GM21737 (cell line): ENCODE results near the gene HMG20B.
"Not testable (repeated sequence)": the region's sequence is repeated elsewhere in the genome, so short reads cannot be mapped to it uniquely, and the experiment has no call there.

Experiments
- ATAC-seq: cut with Tn5 transposase; IDR thresholded peaks from one replicate; pipeline ENCODE4 v1.9.1; 2021; ENCODE audit warnings: mild to moderate bottlenecking, moderate library complexity; ENCODE audit not compliant: unreplicated experiment

The HMG20B gene

DNA sequence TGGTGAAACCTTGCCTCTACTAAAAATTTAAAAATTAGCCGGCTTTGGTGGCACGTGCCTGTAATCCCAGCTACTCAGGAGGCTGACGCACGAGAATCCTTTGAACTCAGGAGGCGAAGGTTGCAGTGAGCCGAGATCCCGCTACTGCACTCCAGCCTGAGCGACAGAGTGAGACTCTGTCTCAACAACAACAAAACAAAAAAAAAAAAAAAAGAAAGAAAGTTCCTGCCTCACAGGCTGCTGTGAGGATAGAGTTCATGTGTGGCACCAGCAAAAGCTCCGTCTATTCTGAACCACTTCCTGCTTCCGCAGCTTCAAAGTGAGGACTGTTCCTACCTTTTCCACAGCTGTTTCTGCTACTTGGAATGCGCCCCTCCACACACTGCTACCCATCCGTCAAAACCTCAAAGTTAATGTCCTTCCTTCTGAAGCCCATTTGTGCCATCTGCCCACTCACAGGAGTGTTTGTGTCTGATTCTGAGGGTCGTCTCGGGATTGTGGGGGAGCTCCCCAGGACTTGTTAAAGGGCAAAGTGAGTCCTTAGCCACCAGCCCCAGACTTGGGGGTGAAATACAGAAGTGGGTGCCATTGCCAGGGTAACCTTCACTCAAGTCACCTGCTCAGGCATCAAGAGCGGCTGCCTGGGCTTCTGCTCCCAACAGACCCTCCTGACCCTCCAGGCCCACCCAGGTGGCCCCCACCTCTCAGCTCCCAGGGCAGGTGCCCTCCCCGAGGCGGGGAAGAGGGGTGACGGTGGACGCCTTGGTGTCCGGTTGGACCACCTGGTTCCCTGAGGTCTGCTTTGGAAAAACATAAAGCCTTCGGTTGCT, 18.3 kb upstream of the HMG20B start:
- no peak for ATAC-seq

DNA sequence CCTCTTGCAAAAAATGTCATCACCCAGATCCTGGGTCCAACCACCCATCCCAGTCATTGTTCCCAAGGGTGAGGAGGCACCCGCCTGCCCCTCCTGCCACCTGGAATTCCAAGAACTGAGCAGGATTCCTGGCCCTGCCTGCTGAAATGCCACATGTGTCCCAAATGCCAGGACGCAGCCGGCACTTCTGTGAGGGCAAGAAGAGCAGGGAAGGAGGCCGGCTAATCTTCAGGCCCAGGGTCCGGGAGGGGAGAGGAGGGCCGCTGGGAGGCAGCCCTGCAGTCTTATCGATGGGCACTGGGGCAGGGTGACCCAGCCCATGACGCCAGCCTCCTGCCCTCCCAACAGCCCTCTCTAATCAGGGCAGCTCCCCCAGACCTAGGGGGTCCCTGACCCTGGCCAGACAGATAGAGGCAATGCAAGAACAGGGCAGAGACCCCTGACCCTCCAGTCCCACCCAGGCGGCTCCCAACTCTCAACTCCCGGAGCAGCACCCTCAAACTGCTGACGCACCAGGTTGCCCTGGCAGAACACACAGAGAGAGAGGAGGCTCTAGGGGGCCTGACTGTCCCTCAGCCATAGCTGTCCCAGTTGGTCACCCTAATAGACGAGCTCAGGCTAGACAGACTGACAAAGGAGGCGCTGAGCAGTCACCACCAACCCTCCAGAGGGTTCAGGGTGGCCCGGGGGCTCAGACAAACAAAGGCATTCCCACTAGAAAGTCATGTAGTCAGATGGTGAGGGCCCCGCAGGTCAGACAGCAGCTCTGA, 16.9 kb upstream of the HMG20B start:
- no peak for ATAC-seq

DNA sequence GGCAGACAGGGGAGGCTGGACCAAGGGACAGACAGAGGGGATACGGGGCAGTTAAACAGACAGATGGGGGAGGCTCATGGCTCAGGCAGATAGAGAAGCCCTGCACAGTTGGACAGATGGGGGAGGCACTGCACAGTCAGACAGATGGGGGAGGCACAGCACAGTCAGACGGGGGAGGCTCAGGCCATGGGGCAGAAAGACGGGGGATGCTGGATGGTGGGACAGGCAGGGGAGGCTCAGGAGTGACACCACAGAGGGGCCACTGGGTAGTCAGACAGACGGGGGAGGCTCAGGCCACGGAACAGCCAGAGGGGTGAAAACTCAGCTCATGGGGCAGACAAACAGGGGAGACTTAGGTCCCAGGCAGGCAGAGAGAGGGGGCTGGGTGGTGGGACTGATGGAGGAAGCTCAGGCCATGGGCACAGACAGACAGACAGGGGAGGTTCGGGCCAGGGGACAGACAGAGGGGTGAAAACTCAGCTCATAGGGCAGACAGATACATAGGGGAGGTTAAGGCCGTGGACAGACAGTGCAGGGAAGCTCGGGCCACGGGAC, 16.2 kb upstream of the HMG20B start:
- no peak for ATAC-seq

DNA sequence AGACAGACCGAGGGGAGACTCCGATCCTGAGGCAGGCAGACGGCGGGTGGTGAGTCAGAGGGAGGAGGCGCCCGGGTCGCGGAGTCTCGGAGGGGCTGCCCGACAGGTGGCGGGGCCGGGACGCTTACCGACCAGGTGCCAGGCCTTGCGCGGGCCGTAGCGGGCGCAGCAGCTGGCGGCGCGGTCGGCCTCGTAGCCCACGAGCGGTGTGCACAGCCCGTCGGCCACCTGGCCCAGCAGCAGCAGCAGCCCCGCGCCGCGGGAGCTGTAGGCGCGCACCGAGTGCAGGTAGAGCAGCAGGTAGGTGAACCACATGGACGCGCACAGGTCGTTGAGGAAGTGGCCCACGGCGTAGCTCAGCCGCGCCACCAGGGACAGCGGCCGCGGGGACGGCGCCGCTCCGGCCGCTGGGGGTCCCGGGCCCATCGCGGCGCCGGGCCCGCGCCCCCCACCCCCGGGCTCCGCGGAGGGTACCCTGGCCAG, 15.7 kb upstream of the HMG20B start:
- ATAC-seq = peak; percentile 21

DNA sequence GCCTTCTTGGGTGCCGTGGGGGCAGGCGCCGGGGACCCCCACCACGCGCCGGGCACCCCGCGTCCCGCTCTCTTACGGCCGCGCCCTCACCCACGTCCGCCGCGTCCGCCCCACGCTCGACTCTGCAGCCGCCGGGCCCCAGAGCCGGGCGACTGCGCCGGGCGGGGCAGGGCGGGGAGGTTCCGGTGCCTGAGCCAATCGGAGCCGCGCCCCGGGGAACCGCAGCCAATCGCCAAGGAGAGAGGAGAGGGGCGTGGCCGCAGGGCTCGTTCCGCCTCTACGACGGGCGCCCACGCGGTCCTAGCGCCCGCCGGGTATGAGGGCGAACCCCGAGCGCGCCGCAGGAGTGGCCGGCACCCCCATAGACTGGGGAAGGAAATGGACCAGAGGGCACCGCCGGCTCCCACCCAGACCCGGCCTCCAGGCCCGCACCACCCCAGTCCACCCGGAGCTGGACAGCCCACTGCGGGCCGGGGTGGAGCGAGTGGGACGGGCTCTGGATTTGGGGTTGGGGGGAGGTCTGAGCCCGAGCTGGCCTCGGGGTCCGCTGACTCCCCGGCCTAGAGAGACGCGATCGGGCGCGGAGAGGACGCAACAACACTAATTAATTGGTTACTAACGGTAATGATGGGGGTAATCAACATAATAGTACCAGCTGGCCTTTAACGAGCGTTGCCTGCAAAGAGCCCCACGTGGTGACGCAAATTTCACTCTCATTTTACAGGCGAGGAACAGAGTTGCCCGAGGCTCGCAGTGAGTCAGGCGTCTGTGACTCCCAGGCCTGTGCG, 15.1 kb upstream of the HMG20B start, which contains the start of gene MFSD12:
Gene MFSD12 (minus strand): TSS at position 126 of the 788 bp plus-strand sequence. CDS start 183 bp downstream, outside the sequence.
- peak; percentile 71 for ATAC-seq

DNA sequence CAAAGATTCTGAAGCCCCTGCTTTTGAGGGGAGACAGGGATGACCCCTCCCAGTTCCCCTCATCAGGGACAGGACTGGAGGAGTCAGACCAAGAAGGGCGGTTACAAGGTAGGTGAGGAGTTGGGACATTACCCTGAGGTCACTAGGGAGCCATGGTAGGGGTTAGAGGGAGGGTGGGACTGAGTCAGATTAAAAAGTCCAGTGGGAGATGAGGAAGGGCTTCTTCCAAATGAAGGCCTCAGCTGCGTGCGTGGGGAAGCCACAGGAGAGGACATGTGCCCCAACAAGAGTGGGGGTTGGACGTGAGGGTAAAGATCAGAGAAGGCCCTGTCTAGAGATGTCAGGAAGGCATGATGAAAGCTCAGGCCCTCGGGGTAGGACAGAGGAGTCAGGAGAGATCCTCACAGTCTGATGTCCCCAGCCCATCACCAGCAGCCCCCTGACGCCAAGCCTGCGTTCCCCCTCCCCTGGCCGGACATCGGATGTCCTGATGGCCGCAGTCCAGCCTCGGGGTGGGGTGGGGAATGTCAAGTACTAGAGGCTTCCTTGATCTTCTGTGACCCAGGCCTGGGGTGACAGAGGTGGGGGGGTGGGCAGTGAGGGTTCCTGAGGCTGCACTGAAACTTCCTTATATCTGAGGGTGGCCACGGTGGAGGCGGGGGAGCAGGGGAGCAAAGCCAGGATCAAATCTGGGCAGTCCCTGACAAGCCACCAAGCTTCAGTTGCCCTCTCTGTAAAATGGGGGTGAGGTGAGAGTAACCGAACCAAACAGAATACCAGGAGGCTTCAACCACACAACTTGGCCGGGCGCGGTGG, 8.8 kb upstream of the HMG20B start:
- ATAC-seq = no peak

DNA sequence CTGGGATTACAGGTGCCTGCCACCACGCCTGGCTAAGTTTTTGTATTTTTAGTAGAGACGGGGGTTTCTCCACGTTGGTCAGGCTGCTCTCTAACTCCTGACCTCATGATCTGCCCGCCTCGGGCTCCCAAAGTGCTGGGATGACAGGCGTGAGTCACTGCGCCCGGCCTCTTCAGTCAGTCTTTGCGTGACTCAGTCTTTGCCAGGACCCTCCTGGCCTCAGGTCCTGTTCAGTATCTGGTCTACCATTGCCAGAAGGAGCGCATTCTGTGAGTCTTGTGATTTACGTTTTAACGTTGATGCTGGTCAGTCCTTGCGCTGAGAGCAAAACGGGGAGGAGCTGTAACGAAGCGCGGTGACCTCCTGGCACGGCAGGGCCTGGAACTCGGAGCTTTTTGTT, 7.6 kb upstream of the HMG20B start:
- no peak for ATAC-seq

DNA sequence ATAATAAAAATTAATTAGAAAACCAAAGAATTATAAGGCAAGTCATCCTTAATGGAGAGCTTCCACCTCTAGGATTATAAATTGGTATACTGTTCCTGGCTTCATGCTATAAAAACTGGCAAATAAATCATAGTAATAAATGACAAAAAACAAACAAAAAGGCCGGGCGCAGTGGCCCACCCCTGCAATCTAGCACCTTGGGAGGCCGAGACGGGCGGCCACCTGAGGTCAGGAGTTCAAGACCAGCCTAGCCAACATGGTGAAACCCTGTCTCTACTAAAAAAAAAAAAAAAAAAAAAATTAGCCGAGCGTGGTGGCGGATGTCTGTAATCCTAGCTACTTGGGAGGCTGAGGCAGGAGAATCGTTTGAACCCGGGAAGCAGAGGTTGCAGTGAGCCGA, 2.7 kb upstream of the HMG20B start:
- ATAC-seq = not testable (repeated sequence)

DNA sequence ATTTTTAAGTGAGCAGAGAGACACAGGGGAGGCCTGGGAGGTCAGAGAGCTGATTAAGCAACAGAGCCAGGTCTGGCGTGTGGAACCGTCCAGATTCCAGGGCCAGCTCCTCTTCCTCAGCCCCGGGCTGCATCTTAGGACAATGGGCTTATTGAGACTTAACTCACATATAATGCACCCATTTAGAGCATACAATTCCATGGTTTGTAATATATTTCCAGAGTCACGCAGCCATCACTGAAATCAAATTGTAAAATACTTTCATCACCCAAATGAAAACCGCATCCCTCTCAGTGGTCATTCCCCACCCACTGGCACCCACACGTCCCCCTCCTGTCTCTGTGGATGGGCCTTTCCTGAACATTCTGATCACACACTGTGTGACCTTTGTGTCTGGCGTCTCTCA, 2.1 kb upstream of the HMG20B start:
- ATAC-seq = no peak

DNA sequence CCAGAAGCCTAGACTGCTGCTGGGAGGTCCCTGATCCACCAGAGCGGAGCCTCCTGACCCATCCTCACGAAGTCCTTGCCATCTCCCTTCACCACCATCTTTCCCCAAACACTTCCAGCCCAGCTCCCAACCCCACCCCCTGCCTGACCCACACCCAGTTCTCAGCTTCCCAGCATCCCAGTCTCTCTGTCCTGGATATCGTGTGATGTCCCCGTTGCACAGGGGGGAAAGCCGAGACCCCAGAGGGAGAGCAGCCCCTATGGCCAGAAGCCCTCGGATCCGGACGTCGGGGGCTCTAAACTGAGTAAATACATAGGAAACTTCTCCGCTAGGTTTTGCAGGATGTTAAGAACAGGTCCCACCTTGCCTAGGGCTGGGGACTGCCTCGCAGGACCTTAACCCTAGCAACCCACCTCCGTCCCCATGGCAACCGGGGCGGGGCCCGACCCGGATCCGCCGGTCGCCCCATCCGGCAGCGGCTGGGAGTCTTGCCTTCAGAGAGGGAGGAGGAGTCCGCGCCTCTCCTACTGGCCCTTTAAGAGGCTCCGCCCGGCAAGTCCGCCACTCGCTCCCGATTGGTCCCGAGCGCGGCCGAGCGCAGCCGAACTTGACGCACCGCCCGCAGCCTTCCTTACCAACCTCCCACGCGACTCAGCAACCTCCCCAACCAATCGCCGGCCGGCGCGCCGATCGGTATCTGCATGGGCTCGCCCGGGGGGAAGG, 451 bp upstream of the HMG20B start:
- peak; percentile 89 for ATAC-seq

DNA sequence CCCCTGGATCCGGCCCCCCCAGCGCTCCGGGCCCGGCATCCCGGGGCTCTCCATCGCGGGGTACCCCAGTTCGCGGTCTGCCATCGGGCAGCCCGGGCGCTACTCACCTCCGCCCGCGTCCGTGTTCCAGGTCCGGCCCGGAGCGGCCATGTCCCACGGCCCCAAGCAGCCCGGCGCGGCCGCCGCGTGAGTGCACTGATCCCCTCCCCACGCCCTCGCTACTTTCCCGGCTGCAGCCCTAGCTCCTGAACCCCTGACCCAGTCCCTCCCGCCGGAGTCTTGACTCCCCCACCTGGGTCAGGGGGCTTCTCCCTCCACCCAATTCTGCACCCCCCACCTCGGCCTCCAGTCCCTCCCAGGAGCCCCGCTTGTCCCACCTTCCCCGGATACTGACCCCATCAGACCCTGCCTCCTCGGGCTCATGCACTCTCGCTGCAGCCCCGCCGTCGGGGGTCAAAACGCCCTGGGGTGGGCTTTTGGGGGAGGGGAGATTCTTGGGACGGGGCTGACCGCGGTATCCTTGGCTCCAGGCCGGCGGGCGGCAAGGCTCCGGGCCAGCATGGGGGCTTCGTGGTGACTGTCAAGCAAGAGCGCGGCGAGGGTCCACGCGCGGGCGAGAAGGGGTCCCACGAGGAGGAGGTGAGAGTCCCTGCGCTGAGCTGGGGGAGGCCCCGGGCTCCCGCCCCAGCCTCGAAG, 566 bp downstream of the HMG20B start:
- no peak for ATAC-seq

DNA sequence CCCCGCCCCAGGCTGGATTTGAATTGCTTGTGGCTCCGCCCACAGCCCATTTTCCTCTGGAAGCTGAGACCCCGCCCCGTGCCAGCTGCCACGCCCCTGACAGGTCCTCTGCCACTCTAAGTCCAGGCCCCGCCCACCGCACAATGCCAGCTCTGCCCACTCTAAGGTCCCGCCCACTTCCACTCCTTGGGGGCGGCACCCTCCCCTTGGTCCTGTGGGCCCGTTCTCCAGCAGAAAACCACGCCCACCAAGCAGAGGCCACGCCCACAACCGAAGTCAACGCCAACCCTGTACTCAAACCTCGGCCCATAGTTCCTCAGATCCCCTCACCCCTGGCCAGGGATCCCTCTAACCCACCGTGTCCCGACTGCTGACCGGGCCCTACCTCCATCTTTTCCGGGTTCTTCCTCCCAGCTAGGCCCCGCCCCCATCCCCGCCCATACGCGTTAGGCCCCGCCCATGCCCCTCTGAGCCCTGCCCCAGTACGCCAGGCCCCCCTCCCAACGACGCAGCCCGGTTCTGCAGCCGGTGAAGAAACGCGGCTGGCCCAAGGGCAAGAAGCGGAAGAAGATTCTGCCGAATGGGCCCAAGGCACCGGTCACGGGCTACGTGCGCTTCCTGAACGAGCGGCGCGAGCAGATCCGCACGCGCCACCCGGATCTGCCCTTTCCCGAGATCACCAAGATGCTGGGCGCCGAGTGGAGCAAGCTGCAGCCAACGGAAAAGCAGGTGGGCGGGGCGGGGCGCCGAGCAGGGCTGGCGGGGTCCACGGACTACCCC, 1.3 kb downstream of the HMG20B start:
- ATAC-seq = no peak

DNA sequence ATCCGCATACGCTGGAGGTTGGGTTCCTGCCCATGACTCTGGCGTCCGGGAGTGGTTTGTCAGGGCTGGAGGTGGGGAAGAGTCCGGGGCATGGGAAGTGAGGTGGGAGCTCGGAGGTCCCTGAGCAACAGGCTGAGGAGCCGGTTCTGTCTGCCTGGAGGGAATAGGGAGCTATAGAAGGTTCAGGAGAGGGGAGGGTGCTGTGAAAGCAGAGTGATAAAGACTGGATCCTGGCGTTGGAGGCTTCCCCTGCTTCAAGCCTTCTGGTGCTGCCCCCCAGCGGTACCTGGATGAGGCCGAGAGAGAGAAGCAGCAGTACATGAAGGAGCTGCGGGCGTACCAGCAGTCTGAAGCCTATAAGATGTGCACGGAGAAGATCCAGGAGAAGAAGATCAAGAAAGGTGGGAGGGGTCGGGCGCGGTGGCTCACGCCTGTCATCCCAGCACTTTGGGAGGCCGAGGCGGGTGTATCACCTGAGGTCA, 2.6 kb downstream of the HMG20B start:
- ATAC-seq = no peak

DNA sequence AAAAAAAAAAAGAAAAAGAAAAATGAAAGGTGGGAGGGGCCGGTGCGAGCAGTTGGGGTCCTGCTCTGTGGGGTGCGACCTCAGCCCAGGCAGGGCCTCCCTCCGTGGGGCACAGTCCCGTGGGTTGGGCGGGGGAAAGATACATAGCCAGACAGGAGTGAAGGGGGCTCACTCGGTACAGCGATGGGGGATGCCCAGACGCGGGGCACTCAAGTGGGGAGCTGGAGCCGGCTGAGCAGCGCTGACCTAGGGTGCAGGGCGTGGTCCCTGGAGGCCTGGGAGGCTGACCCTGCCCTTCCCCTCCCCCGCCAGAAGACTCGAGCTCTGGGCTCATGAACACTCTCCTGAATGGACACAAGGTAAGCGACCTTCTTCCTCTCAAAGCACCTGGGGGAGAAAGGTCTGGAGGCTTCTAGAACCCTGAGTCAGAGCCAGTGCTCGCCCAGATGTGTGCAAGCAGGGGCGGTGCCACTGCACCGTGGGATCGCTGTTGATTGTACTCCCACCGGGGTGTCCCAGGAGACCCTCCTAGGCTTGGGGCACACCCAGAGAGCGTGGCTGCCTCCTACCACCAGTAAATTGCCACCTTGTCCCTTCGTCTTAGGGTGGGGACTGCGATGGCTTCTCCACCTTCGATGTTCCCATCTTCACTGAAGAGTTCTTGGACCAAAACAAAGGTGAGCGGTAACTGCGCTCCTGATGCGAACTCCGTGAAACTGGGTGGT, 3.4 kb downstream of the HMG20B start:
- ATAC-seq = no peak

DNA sequence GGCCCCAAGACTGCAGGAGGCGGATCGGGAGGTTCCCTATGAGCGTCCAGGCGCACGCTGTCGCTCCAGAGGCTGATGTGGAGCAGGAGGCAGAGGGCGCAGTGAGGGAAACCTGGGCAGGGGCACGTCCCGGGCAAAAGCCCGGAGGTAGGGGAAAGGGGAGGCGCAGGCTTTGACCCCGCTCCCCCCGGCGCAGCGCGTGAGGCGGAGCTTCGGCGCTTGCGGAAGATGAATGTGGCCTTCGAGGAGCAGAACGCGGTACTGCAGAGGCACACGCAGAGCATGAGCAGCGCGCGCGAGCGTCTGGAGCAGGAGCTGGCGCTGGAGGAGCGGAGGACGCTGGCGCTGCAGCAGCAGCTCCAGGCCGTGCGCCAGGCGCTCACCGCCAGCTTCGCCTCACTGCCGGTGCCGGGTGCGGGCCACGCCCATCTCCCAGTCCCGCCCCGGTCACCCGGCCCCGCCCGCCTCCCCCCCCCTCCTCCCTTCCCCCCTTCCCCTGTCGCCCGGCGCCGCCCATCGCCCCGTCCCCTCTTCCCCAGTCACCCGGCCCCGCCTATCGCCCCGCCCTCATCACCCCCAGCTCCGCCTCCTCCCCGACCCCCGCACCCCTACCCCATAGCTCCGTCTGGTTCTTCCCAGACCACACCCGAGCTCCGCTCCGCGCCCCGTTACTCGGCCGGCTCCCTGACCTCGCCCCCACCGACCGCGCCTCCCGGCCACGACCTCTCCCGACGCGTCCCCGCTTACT, 4.1 kb downstream of the HMG20B start:
- no peak for ATAC-seq

DNA sequence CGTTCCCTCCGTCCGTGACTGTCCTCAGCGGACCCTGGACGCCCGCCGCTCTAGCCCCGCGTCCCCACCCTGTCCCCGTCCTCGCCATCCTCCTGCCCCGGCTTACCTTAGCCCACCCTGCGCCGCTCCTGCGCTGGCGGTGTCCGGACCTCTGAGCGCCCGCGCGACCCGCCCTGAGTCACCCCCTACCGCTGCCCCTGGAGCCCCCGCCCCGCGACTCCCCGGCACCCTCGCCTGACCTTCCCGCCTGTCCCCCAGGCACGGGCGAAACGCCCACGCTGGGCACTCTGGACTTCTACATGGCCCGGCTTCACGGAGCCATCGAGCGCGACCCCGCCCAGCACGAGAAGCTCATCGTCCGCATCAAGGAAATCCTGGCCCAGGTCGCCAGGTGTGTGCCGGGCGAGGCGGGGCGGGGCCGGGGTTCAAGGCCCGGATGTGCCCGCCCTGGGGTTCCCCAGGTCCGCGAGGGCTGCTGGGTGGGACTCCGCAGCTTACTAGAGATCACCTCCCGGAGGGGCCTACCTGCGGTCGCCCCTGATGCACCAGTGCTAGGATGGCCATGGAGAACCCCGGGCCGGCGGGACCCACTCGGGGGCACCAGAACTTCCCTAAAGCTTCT, 5.1 kb downstream of the HMG20B start:
- ATAC-seq = no peak
